Muscle of arm (tissue), 14 donors: ENCODE measurements around the gene H2BW1. TPM values are rescaled to one million over a fixed set of nuclear protein-coding genes. Genes with fewer than 3 reads are reported as not detected.
"Not testable (repeated sequence)": the region's sequence is repeated elsewhere in the genome, so short reads cannot be mapped to it uniquely, and the experiment has no call there.

Source experiments
- DNase-seq: peaks from one replicate; pipeline ENCODE4 v3.0.0-alpha.2; 2013
- long read RNA-seq, 11 donors: transcript quantifications; one replicate each; lab custom pipeline, GENCODE V29; 2026
- polyA plus RNA-seq, 12 donors: library from polyadenylated mRNA; unstranded; fragments of 120-200 nt; gene quantifications; one replicate each; pipeline ENCODE4 v1.2.1, GENCODE V29; 2013; ENCODE audit not compliant: insufficient read length in 12 of 12

H2BW1 gene
- not detected for polyA plus RNA-seq
- long read RNA-seq, donor 1: 0 reads
- long read RNA-seq, donor 2: 0 reads
- long read RNA-seq, donor 3: 0 reads
- long read RNA-seq, donor 4: 0 reads
- long read RNA-seq, donor 5: 0 reads
- long read RNA-seq, donor 6: 0 reads
- long read RNA-seq, donor 7: 0 reads
- long read RNA-seq, donor 8: 0 reads
- long read RNA-seq, donor 9: 0 reads
- long read RNA-seq, donor 10: 0 reads
- long read RNA-seq, donor 11: 0 reads

GRCh38 chrX:104013606-104014005 is at the start of gene H2BW1:
TSS of gene H2BW1 (minus strand) at chrX:104013708. CDS start at chrX:104013576, 132 bp downstream.
- no peak for DNase-seq

- not testable (repeated sequence) for DNase-seq
These were observed 49.1 kb upstream of the H2BW1 start for GRCh38 chrX:104062636-104063035.

GRCh38 chrX:104054956-104055355 is 41.4 kb upstream of the H2BW1 start:
- DNase-seq: not testable (repeated sequence)

GRCh38 chrX:104047171-104047570 is 33.7 kb upstream of the H2BW1 start:
- no peak for DNase-seq

- DNase-seq: no peak
These were observed 32.1 kb upstream of the H2BW1 start for GRCh38 chrX:104045642-104046041.

- DNase-seq: no peak
These were observed 27.5 kb upstream of the H2BW1 start for GRCh38 chrX:104041003-104041402.

GRCh38 chrX:104039689-104040505 is 26.4 kb upstream of the H2BW1 start, which contains the start of gene H2BW2:
TSS of gene H2BW2 (plus strand) at chrX:104039956. CDS start at chrX:104039995, 39 bp downstream.
- no peak for DNase-seq

- DNase-seq: no peak
These were observed 4.6 kb upstream of the H2BW1 start for GRCh38 chrX:104018126-104018525.

- DNase-seq: not testable (repeated sequence)
These were observed 2.1 kb upstream of the H2BW1 start for GRCh38 chrX:104015576-104015975.

- DNase-seq: no peak
These were observed 350 bp downstream of the H2BW1 start for GRCh38 chrX:104013158-104013557.

- no peak for DNase-seq
These were observed 4.7 kb downstream of the H2BW1 start for GRCh38 chrX:104008831-104009230.

- no peak for DNase-seq
These were observed 14.3 kb downstream of the H2BW1 start for GRCh38 chrX:103999234-103999633.

GRCh38 chrX:103983508-103983907 is 30.0 kb downstream of the H2BW1 start:
- DNase-seq: not testable (repeated sequence)

- not testable (repeated sequence) for DNase-seq
These were observed 50.9 kb downstream of the H2BW1 start, which contains the start of gene TMSB15B for GRCh38 chrX:103962411-103963278. TSS of gene TMSB15B (plus strand) at chrX:103962627.

Other genes with a start within 250 kb of the H2BW1 start
- gene PLP1, start 236.9 kb downstream of the H2BW1 start, polyA plus RNA-seq: 100 to 1,000 TPM in 3 of 12 donors, 10 to 100 TPM in 8, not detected in 1; 61.2 to 127 (median 83.6) TPM
- 10 to 100 TPM in 11 of 12 donors, not detected in 1; 10.7 to 42.9 (median 33.3) TPM for gene RAB9B, start 181.5 kb downstream of the H2BW1 start, polyA plus RNA-seq
- 10 to 100 TPM in 6 of 12 donors, 1 to 10 TPM in 5, not detected in 1; 4.7 to 29.7 (median 10.3) TPM for gene TMSB15B, start 51.1 kb downstream of the H2BW1 start, polyA plus RNA-seq
- gene H2BW2, start 26.2 kb upstream of the H2BW1 start, polyA plus RNA-seq: under 1 TPM in 10 of 12 donors, not detected in 2; 0.18 to 0.65 (median 0.37) TPM
- gene TMSB15C, start 62.5 kb upstream of the H2BW1 start, polyA plus RNA-seq: 10 to 100 TPM in 1 of 12 donors, 1 to 10 TPM in 10, not detected in 1; 3.4 to 13.9 (median 5.8) TPM
- 1 to 10 TPM in 10 of 12 donors, not detected in 2; 1.8 to 3.1 (median 2.4) TPM for gene ZCCHC18, start 98.8 kb upstream of the H2BW1 start, polyA plus RNA-seq
- 10 to 100 TPM in 1 of 12 donors, 1 to 10 TPM in 9, not detected in 2; 4.9 to 10.9 (median 6.9) TPM for gene SLC25A53, start 143.3 kb upstream of the H2BW1 start, polyA plus RNA-seq
- gene FAM199X, start 152.7 kb upstream of the H2BW1 start, polyA plus RNA-seq: 10 to 100 TPM in 11 of 12 donors, not detected in 1; 13.2 to 20.2 (median 18.2) TPM
- not detected for gene ESX1, start 241.2 kb upstream of the H2BW1 start, polyA plus RNA-seq